ENCODE results near the gene PPARD.

GRCh38 chr6:35475573-35475972, 133.2 kb downstream of the PPARD start:
- TF ChIP-seq ZNF274 (IDR thresholded peaks at IDR 0.05; ENCODE audit: low read depth, low read length) (no peak), YY1 (IDR thresholded peaks at IDR 0.05; ENCODE audit: insufficient read depth, insufficient read length) (no peak)
